ENCODE results near the gene CALB2.

DNA sequence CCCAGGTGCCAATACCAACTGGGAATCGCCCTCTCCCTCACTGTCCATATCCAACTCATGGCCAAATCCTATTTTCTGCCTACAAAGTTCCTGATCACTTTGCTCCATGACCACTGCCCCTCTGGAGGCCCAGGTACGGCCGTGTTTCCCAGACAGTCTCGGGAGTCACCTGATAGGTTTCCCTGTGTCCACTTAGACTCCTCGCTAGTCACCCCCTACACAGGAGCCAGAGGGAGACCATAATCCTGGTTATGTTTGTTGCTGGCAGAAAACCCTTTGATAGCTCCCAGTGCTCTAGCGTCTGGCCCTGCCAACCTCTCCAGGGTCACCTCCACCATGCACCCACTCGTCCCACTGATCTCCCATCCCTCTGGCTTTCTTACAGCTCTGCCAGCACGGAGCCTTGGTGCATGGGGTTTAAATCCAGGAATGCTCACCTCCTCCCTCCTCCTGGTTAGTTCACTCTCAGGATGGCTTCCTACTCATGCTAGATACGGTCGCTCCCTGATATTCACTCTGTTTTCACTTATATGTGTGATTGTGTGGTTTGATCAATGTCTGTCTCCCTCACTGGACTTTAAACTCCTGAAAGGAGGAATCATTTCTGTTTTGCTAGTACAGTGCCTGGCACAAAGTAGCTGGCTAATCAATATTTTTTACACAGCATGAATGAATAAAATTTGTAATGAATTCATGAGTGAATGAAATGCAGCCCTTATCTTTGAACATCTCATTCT is 7.5 kb upstream of the CALB2 start:
- TF ChIP-seq ZNF253 (CRISPR knock-in tag; IDR thresholded peaks at IDR 0.05; ENCODE audit: borderline replicate concordance) (no peak), SUZ12 (IDR thresholded peaks at IDR 0.05; ENCODE audit: low read depth, low read length) (no peak), POLR2AphosphoS2 (IDR thresholded peaks at IDR 0.05; ENCODE audit: low read depth, low read length) (no peak), ZZZ3 (CRISPR knock-in tag; IDR thresholded peaks at IDR 0.05; ENCODE audit: borderline replicate concordance) (no peak), SP2 (CRISPR knock-in tag; IDR thresholded peaks at IDR 0.05) (no peak), SALL1 (CRISPR knock-in tag; IDR thresholded peaks at IDR 0.05) (no peak), ZNF558 (CRISPR knock-in tag; IDR thresholded peaks at IDR 0.05; ENCODE audit: borderline replicate concordance) (no peak)
- TF ChIP-seq, protein P1, sequence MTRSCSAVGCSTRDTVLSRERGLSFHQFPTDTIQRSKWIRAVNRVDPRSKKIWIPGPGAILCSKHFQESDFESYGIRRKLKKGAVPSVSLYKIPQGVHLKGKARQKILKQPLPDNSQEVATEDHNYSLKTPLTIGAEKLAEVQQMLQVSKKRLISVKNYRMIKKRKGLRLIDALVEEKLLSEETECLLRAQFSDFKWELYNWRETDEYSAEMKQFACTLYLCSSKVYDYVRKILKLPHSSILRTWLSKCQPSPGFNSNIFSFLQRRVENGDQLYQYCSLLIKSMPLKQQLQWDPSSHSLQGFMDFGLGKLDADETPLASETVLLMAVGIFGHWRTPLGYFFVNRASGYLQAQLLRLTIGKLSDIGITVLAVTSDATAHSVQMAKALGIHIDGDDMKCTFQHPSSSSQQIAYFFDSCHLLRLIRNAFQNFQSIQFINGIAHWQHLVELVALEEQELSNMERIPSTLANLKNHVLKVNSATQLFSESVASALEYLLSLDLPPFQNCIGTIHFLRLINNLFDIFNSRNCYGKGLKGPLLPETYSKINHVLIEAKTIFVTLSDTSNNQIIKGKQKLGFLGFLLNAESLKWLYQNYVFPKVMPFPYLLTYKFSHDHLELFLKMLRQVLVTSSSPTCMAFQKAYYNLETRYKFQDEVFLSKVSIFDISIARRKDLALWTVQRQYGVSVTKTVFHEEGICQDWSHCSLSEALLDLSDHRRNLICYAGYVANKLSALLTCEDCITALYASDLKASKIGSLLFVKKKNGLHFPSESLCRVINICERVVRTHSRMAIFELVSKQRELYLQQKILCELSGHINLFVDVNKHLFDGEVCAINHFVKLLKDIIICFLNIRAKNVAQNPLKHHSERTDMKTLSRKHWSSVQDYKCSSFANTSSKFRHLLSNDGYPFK (CRISPR knock-in tag; IDR thresholded peaks at IDR 0.05; ENCODE audit: borderline replicate concordance): no peak
- TF ChIP-seq, protein P2, sequence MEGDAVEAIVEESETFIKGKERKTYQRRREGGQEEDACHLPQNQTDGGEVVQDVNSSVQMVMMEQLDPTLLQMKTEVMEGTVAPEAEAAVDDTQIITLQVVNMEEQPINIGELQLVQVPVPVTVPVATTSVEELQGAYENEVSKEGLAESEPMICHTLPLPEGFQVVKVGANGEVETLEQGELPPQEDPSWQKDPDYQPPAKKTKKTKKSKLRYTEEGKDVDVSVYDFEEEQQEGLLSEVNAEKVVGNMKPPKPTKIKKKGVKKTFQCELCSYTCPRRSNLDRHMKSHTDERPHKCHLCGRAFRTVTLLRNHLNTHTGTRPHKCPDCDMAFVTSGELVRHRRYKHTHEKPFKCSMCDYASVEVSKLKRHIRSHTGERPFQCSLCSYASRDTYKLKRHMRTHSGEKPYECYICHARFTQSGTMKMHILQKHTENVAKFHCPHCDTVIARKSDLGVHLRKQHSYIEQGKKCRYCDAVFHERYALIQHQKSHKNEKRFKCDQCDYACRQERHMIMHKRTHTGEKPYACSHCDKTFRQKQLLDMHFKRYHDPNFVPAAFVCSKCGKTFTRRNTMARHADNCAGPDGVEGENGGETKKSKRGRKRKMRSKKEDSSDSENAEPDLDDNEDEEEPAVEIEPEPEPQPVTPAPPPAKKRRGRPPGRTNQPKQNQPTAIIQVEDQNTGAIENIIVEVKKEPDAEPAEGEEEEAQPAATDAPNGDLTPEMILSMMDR (CRISPR knock-in tag; IDR thresholded peaks at IDR 0.05): no peak
